ENCODE results near the gene RPL10. TPM values are rescaled to one million over a fixed set of nuclear protein-coding genes. Genes with fewer than 3 reads are reported as not detected.
A peak's percentile ranks its signal among the peaks of the same experiment; 100 is the strongest.

The RPL10 gene
- total RNA-seq, 1 donor from 2014 or later = 2,969 TPM

GRCh38 chrX:154432210-154432609, 34.0 kb downstream of the RPL10 start:
- no peak for TF ChIP-seq CTCF (IDR thresholded peaks at IDR 0.05; ENCODE audit: unreplicated experiment)
- no peak for DNase-seq (ENCODE audit: low spot score in 2 of 2, unreplicated experiment in 2 of 2)
- no peak overlapping the region for H3K4me3 Mint-ChIP-seq
- no peaks in the 10 kb centered on the region for H3K27me3 Mint-ChIP-seq (ENCODE audit: low read depth)
- peaks cover 26% of the 10 kb centered on the region for H3K4me1 Mint-ChIP-seq
- H3K36me3 Mint-ChIP-seq = peaks cover 10% of the 10 kb centered on the region
- peaks cover 8% of the 10 kb centered on the region for H3K9me3 Mint-ChIP-seq
- H3K27ac Mint-ChIP-seq = no peak overlapping the region

GRCh38 chrX:154433605-154434004, 35.4 kb downstream of the RPL10 start:
- peaks cover 27% of the 10 kb centered on the region for H3K4me1 Mint-ChIP-seq
- no peaks in the 10 kb centered on the region for H3K27me3 Mint-ChIP-seq (ENCODE audit: low read depth)
- DNase-seq (ENCODE audit: low spot score in 2 of 2, unreplicated experiment in 2 of 2) = no peak
- TF ChIP-seq CTCF (IDR thresholded peaks at IDR 0.05; ENCODE audit: unreplicated experiment) = no peak
- no peak overlapping the region for H3K27ac Mint-ChIP-seq
- H3K36me3 Mint-ChIP-seq = peaks cover 10% of the 10 kb centered on the region
- peaks cover 4% of the 10 kb centered on the region for H3K9me3 Mint-ChIP-seq
- H3K4me3 Mint-ChIP-seq = no peak overlapping the region

GRCh38 chrX:154434394-154435168, 36.4 kb downstream of the RPL10 start:
- H3K4me3 Mint-ChIP-seq = no peak overlapping the region
- H3K9me3 Mint-ChIP-seq = peaks cover 4% of the 10 kb centered on the region
- no peaks in the 10 kb centered on the region for H3K27me3 Mint-ChIP-seq (ENCODE audit: low read depth)
- no peak overlapping the region for H3K27ac Mint-ChIP-seq
- peaks cover 22% of the 10 kb centered on the region for H3K4me1 Mint-ChIP-seq
- peaks cover 12% of the 10 kb centered on the region for H3K36me3 Mint-ChIP-seq
- no peak for TF ChIP-seq CTCF (IDR thresholded peaks at IDR 0.05; ENCODE audit: unreplicated experiment)
- DNase-seq (ENCODE audit: low spot score in 2 of 2, unreplicated experiment in 2 of 2) = no peak

GRCh38 chrX:154435171-154435733, 37.1 kb downstream of the RPL10 start:
- H3K27me3 Mint-ChIP-seq (ENCODE audit: low read depth) = no peaks in the 10 kb centered on the region
- no peak for DNase-seq (ENCODE audit: low spot score in 2 of 2, unreplicated experiment in 2 of 2)
- no peak for TF ChIP-seq CTCF (IDR thresholded peaks at IDR 0.05; ENCODE audit: unreplicated experiment)
- no peak overlapping the region for H3K27ac Mint-ChIP-seq
- peaks cover 4% of the 10 kb centered on the region for H3K9me3 Mint-ChIP-seq
- H3K4me3 Mint-ChIP-seq = no peak overlapping the region
- H3K36me3 Mint-ChIP-seq = peaks cover 12% of the 10 kb centered on the region
- peaks cover 19% of the 10 kb centered on the region for H3K4me1 Mint-ChIP-seq

GRCh38 chrX:154436374-154436982, 38.3 kb downstream of the RPL10 start:
- no peak for TF ChIP-seq CTCF (IDR thresholded peaks at IDR 0.05; ENCODE audit: unreplicated experiment)
- peaks cover 13% of the 10 kb centered on the region for H3K36me3 Mint-ChIP-seq
- no peaks in the 10 kb centered on the region for H3K9me3 Mint-ChIP-seq
- H3K4me3 Mint-ChIP-seq = peak overlapping the region; percentile 75
- H3K27ac Mint-ChIP-seq = peak overlapping the region; percentile 13
- H3K27me3 Mint-ChIP-seq (ENCODE audit: low read depth) = no peaks in the 10 kb centered on the region
- DNase-seq (ENCODE audit: low spot score in 2 of 2, unreplicated experiment in 2 of 2) = no peak
- peaks cover 11% of the 10 kb centered on the region for H3K4me1 Mint-ChIP-seq

Measured in mesothelial cell of epicardium (in vitro differentiated cells).